Endothelial cell of umbilical vein (primary cell): ENCODE data around the gene TRERF1. TPM values are rescaled to one million over a fixed set of nuclear protein-coding genes. Genes with fewer than 3 reads are reported as not detected.

Source experiments
- BruUV-seq: library from RNA; stranded (reverse); fragments of 400-500 nt; replicated peaks from 2 replicates; lab custom pipeline; 2021; lab: Mats Ljungman, UMichigan
- CTCF ChIA-PET: fragments of 300-600, 350-600 bp; sonication (Branson Sonifier 250); formaldehyde crosslinking; loops from one replicate; lab custom pipeline; 2021; ENCODE audit warnings: antibody characterized with exemption, inconsistent platforms; lab: Charles Lee
- POLR2A ChIA-PET: fragments of 300-600, 350-600 bp; sonication (Branson Sonifier 250); formaldehyde crosslinking; loops from one replicate; lab custom pipeline; 2021; ENCODE audit warnings: antibody characterized with exemption, inconsistent platforms; lab: Charles Lee
- DNase-seq: peaks from one replicate; pipeline ENCODE4 v3.0.0-alpha.2; 2011; ENCODE audit warnings: low read depth, low spot score
- FAIRE-seq: peaks from 2 replicates; lab custom pipeline; 2011; peaks lifted over from hg19 to GRCh38; lab: Jason Lieb, UNC
- H2AFZ ChIP-seq: 2 replicates; pipeline ENCODE4 v1.6.0; 2012; ENCODE audit warnings: low read depth, low read length, control low read depth, inconsistent platforms
- H3K27ac ChIP-seq: 2 replicates; pipeline ENCODE4 v1.5.1; 2011; ENCODE audit warnings: low read depth, mild to moderate bottlenecking, control low read depth, low read length, moderate library complexity; ENCODE audit not compliant: insufficient read depth
- H3K27me3 ChIP-seq, 2 experiments: 2 replicates each; pipeline versions ENCODE4 v1.6.0 to v1.6.1; 2011; ENCODE audit warnings: low read length in 2 of 2, mixed read lengths in 1 of 2; ENCODE audit not compliant: control insufficient read depth in 2 of 2, insufficient read depth in 2 of 2
- H3K36me3 ChIP-seq, 2 experiments: 2 replicates in 1 of 2; 3 replicates in 1 of 2; pipeline ENCODE4 v1.5.1; 2011; ENCODE audit warnings: low read length in 2 of 2, mild to moderate bottlenecking in 1 of 2, moderate library complexity in 1 of 2; ENCODE audit not compliant: control insufficient read depth in 2 of 2, insufficient read depth in 2 of 2; ENCODE audit errors: extremely low read depth in 1 of 2
- H3K4me1 ChIP-seq: 3 replicates; pipeline ENCODE4 v1.5.1; 2011; ENCODE audit warnings: mild to moderate bottlenecking, low read length; ENCODE audit not compliant: control insufficient read depth, insufficient read depth; ENCODE audit errors: extremely low read depth
- H3K4me2 ChIP-seq: 2 replicates; pipeline ENCODE4 v1.6.1; 2011; ENCODE audit warnings: low read length, control low read depth, mixed read lengths; ENCODE audit not compliant: insufficient read depth
- H3K4me3 ChIP-seq, 3 experiments: fragments of 200-600 bp in 1 of 3; sonication (generic), shearing (Covaris generic) in 1 of 3; replicated peaks in 1 of 3; 2 replicates each; pipeline ENCODE4 v1.5.1; 2011 to 2016; ENCODE audit warnings: control low read depth in 3 of 3, low read length in 3 of 3, mild to moderate bottlenecking in 2 of 3, inconsistent platforms in 1 of 3, low read depth in 1 of 3, moderate library complexity in 1 of 3; ENCODE audit not compliant: insufficient read depth in 1 of 3
- H3K79me2 ChIP-seq: 2 replicates; pipeline ENCODE4 v1.6.0; 2012; ENCODE audit warnings: low read length, inconsistent platforms; ENCODE audit not compliant: control insufficient read depth, insufficient read depth
- H3K9ac ChIP-seq: replicated peaks from 2 replicates; pipeline ENCODE3; 2011; ENCODE audit warnings: low read length, control low read depth; ENCODE audit not compliant: insufficient read depth; ENCODE audit errors: extremely low read depth
- H3K9me1 ChIP-seq: replicated peaks from 3 replicates; pipeline ENCODE4 v1.6.0; 2011; ENCODE audit warnings: mild to moderate bottlenecking, low read length; ENCODE audit not compliant: control insufficient read depth, insufficient read depth; ENCODE audit errors: extremely low read depth
- H3K9me3 ChIP-seq: replicated peaks from 2 replicates; pipeline ENCODE4 v1.5.1; 2012; ENCODE audit warnings: low read length, inconsistent platforms; ENCODE audit not compliant: control insufficient read depth, insufficient read depth
- H4K20me1 ChIP-seq: replicated peaks from 2 replicates; pipeline ENCODE3; 2011; ENCODE audit warnings: mild to moderate bottlenecking, low read length; ENCODE audit not compliant: control insufficient read depth, insufficient read depth; ENCODE audit errors: extremely low read depth
- CTCF ChIP-seq, 2 donors: IDR thresholded peaks; 1 replicate in 1 of 2; 2 replicates in 1 of 2; pipeline ENCODE4 v1.5.1; 2011; ENCODE audit warnings: low read length in 2 of 2, mild to moderate bottlenecking in 2 of 2, moderate library complexity in 2 of 2, control low read depth in 1 of 2, inconsistent platforms in 1 of 2, low read depth in 1 of 2; ENCODE audit not compliant: insufficient read depth in 1 of 2; ENCODE audit errors: extremely low read depth in 1 of 2
- MAX ChIP-seq: IDR thresholded peaks from 2 replicates; pipeline ENCODE4 v1.6.1; 2011; ENCODE audit not compliant: insufficient read depth, insufficient read length
- POLR2AphosphoS5 ChIP-seq: IDR thresholded peaks from 2 replicates; pipeline ENCODE4 v1.6.1; 2012; ENCODE audit warnings: low read depth, mild to moderate bottlenecking, control low read depth, low read length, moderate library complexity; ENCODE audit not compliant: insufficient read depth
- dilution Hi-C: fragments of 300-500 bp; cut with MboI; formaldehyde crosslinking; loops from one replicate; pipeline ENCODE4 v1.15.0; 2019; ENCODE audit warnings: low sequenced_read_pairs; ENCODE audit not compliant: extremely low pct_ligation_motif_present
- intact Hi-C: fragments of 100-400 bp; cut with micrococcal nuclease; formaldehyde crosslinking; loops from one replicate; pipeline ENCODE4 v1.10.0; 2022
- polyA plus RNA-seq, 4 experiments: library from polyadenylated mRNA; depleted of rRNA in 3 of 4; stranded (reverse) in 3 of 4; unstranded in 1 of 4; fragments of >200 nt; gene quantifications; 2 replicates each; pipeline versions ENCODE4 v1.2.1 to v1.2.3, GENCODE V29; 2011 to 2012; ENCODE audit warnings: missing spikeins in 1 of 4
- total RNA-seq: library from RNA; stranded (reverse); gene quantifications from 2 replicates; pipeline ENCODE4 v1.2.3, GENCODE V29; 2021

TRERF1 gene
- total and polyA plus RNA-seq, 2 donors (not counting 3 experiments of a cell fraction or from before 2014, with no cell fraction given), result 0.73 to 5.5 TPM

GRCh38 chr6:42175860-42176259, 275.9 kb downstream of the TRERF1 start:
- CTCF ChIA-PET, result interaction anchor here (0.6 to 1.7 kb wide), 7 partner anchors 9 to 372 kb away, joined by 3 to 11 read pairs (median 5); no protein-coding TSS in a partner anchor
- Histone ChIP-seq H3K4me1 (no peaks in the 10 kb centered on the region), H3K4me2 (no peak overlapping the region), H3K36me3 (no peaks in the 10 kb centered on the region), H3K9ac (no peak overlapping the region), H3K4me3 (no peak overlapping the region), H3K27me3 (peaks cover 2 to 6% of the 10 kb centered on the region in 2 experiments), H3K27ac (no peak overlapping the region), H4K20me1 (no peaks in the 10 kb centered on the region), H3K9me3 (no peaks in the 10 kb centered on the region), H2AFZ (no peak overlapping the region), H3K79me2 (no peaks in the 10 kb centered on the region), H3K9me1 (no peaks in the 10 kb centered on the region)
- BruUV-seq, result no TSS peak
- intact Hi-C loops, result no loop called here
- no peak for DNase-seq
- POLR2A ChIA-PET, result no interaction called here
- TF ChIP-seq CTCF (IDR thresholded peaks at IDR 0.05; ENCODE audit: extremely low read depth in 1 of 2, insufficient read depth in 1 of 2, low read depth in 1 of 2, low read length in 2 of 2) (peak in 1 of 2 donors; percentile 21), POLR2AphosphoS5 (no peak), MAX (no peak)
- dilution Hi-C loops, result no loop called here
- FAIRE-seq, result no peak

Other genes with a start within 250 kb of the TRERF1 start
- 35.3 and 37.7 TPM in 2 replicates for gene MRPS10, start 234.1 kb downstream of the TRERF1 start, total RNA-seq
- gene MRPS10, start 234.1 kb downstream of the TRERF1 start, polyA plus RNA-seq, result 16.8 and 23.2 TPM in 2 replicates
- 18.6 and 22.3 TPM in 2 replicates for gene UBR2, start 112.1 kb upstream of the TRERF1 start, total RNA-seq
- 6.8 and 8.0 TPM in 2 replicates for gene UBR2, start 112.1 kb upstream of the TRERF1 start, polyA plus RNA-seq